GM13977 (cell line): Measurements from ENCODE around the gene LCN15.
"Not testable (repeated sequence)": the region's sequence is repeated elsewhere in the genome, so short reads cannot be mapped to it uniquely, and the experiment has no call there.

Experiments
- DNase-seq: peaks from one replicate; pipeline ENCODE4 v3.0.0; 2012; ENCODE audit warnings: low spot score
- in situ Hi-C: fragments of 300-500 bp; cut with MboI; formaldehyde crosslinking; loops from one replicate; pipeline ENCODE4 v1.12.0; 2022; ENCODE audit warnings: low sequenced_read_pairs, low pct_unique_long_range_greater_than_20kb, mixed read lengths, inconsistent platforms; ENCODE audit not compliant: unreplicated experiment
- TF ChIP-seq, protein P1 (sequence below): IDR thresholded peaks from 2 replicates; pipeline ENCODE4 v1.5.1; 2012; ENCODE audit warnings: mild to moderate bottlenecking, control low read depth; ENCODE audit not compliant: insufficient read depth; ENCODE audit errors: extremely low read depth, missing control alignments

LCN15 gene

DNA sequence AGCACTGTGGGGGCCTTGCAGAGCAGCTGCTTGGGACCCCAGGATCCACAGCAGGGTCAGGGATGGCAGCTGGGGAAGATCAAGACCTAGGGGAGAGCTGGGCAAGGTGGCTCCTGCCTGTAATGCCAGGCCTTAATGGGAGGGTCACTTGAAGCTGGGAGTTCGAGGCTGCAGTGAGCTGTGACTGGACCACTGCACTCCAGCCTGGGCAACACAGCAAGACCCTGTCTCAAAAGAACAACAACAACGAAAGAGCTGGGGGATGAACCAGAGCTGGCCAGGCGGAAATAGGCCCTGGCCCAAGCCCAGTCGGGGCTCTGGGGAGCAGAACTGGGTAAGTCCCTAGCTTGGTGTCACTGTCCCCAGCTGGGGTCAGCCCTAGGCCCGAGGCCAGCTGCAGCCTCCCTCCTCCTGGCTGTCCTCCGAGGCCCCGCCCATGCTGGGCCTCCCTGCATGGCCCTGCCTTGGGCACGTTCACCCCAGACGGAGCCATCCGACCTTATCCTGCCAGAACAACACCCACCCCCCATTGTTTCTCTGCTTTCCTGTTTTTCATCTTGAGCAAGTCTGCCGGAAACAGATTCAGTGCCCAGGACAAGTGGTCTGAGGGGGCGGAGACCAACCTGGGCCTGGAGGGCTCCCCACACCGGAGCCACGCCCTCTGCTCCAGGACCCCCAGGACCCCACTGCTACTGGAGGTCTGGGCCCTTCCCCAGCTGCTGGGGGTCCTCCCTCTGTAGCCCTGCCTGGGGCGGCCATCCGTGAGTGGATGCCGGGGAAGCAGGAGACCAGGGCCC is 50.0 kb downstream of the LCN15 start:
- TF ChIP-seq, protein P1, sequence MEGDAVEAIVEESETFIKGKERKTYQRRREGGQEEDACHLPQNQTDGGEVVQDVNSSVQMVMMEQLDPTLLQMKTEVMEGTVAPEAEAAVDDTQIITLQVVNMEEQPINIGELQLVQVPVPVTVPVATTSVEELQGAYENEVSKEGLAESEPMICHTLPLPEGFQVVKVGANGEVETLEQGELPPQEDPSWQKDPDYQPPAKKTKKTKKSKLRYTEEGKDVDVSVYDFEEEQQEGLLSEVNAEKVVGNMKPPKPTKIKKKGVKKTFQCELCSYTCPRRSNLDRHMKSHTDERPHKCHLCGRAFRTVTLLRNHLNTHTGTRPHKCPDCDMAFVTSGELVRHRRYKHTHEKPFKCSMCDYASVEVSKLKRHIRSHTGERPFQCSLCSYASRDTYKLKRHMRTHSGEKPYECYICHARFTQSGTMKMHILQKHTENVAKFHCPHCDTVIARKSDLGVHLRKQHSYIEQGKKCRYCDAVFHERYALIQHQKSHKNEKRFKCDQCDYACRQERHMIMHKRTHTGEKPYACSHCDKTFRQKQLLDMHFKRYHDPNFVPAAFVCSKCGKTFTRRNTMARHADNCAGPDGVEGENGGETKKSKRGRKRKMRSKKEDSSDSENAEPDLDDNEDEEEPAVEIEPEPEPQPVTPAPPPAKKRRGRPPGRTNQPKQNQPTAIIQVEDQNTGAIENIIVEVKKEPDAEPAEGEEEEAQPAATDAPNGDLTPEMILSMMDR: no peak
- DNase-seq: no peak
- in situ Hi-C loops: no loop called here

GRCh38 chr9:136713550-136713949 is 50.8 kb downstream of the LCN15 start:
- TF ChIP-seq, protein P1: no peak
- no peak for DNase-seq
- in situ Hi-C loops: no loop called here

DNA sequence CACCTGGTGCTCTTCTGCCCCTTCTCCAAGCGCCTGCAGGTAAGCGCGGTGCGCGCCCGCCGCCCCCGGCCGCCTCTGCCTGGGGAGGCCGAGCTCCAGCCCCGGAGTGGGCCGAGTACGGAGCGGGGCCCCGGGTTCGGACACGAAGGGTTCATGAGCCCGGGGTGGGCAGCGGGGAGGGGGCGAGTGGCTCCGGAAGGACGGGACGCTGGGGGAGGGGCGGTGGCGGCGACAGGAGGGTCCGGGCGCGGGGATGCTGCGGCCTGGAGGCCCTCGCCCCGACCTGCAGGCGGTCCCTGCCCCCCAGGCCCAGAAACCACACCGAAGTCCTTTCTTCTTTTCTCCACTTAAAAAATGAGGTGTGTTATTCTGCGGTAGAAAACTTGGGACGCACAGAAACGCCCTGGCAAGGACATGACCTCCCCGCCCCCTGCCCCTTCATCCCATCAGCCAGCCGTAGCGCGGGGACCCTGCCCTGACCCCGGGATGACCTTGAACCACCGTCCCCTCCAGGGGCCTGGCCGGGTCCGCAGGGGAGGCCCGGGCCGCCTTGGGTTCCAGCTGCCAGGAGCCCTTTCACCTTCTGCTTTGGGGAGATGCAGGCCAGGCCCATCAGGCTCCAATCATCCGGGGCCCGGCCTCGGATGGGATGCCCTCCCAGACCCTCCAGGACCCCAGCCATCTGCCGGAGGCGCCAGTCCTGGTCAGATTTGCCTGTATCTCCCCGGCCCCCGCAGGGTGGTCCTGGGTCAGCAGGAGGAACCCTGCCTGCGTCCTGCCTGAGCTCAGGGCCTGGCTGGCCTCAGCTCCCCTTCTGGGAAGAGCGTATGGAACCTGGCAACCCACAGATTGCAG is 51.4 kb downstream of the LCN15 start:
- DNase-seq: no peak
- in situ Hi-C loops: no loop called here
- TF ChIP-seq, protein P1: no peak

- DNase-seq: peak; percentile 80
- in situ Hi-C loops: no loop called here
- TF ChIP-seq, protein P1: no peak
These were observed 52.3 kb downstream of the LCN15 start, which contains the start of gene DIPK1B for GRCh38 chr9:136711751-136712689. Gene DIPK1B, plus strand, starts transcription at chr9:136712572. Its CDS starts 94 bp downstream, at chr9:136712666.

DNA sequence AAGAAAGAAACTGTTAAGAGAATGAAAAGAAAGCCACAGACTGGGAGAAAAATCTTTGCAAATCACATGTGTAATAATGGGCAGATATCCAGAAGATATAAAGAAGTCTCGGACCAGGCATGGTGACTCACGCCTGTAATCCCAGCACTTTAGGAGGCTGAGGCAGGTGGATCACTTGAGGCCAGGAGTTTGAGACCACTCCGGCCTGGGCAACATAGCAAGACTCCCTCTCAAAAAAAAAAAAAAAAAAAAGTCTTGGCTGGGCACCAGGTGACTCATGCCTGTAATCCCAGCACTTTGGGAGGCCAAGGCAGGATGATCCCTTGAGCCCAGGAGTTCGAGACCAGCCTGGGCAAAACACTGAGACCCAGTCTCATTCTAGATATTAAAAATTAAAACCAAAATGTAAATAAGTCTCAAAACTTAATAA is 53.1 kb downstream of the LCN15 start:
- DNase-seq, in situ Hi-C loops: not testable (repeated sequence)

- TF ChIP-seq, protein P1: no peak
- DNase-seq: no peak
- in situ Hi-C loops: no loop called here
These were observed 53.8 kb downstream of the LCN15 start for GRCh38 chr9:136710543-136710942.
